Measurements from ENCODE around the gene DLG1. TPM values are rescaled to one million over a fixed set of nuclear protein-coding genes. Genes with fewer than 3 reads are reported as not detected.
"Not testable (repeated sequence)": the region's sequence is repeated elsewhere in the genome, so short reads cannot be mapped to it uniquely, and the experiment has no call there.

The DLG1 gene
- total and polyA plus RNA-seq, 2 experiments from 2014 or later: 27.6 to 98.0 TPM

DNA sequence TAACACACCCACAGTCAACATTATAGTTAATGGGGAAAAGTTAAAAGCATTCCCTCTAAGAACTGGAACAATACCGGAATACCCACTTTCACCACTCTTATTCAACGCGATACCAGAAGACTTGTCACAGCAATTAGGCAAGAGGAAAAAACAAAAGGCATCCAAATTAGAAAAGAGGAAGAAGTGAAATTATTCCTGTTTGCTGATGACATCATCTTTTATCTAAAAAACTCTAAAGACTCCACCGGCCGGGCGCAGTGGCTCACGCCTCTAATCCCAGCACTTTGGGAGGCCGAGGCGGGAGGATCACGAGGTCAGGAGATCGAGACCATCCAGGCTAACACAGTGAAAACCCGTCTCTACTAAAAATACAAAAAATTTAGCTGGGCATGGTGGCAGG lies 97.6 kb downstream of the DLG1 start:
- not testable (repeated sequence) for H3K36me3 ChIP-seq (ENCODE audit: insufficient read depth); H3K4me2 ChIP-seq; DNase-seq (ENCODE audit: low spot score); H3K9me2 ChIP-seq (ENCODE audit: insufficient read depth); H3K9me3 Mint-ChIP-seq; H3K36me3 Mint-ChIP-seq (ENCODE audit: low read depth); H3K27ac Mint-ChIP-seq; H3F3A ChIP-seq (replicated peaks; ENCODE audit: low read depth); H3K27me3 Mint-ChIP-seq (ENCODE audit: insufficient read depth, low read depth, poor library complexity); H3K27ac ChIP-seq (ENCODE audit: low read depth); H3K27me3 ChIP-seq (ENCODE audit: insufficient read depth); ATAC-seq; H3K4me3 Mint-ChIP-seq; H2AFZ ChIP-seq; H3K4me3 ChIP-seq
- H3K4me1 Mint-ChIP-seq: peaks cover 52% of the 10 kb centered on the region
- Histone ChIP-seq H3K4me1 (ENCODE audit: insufficient read depth) (peaks cover 40% of the 10 kb centered on the region), H3K79me2 (replicated peaks; ENCODE audit: insufficient read depth) (peaks cover 95% of the 10 kb centered on the region), H4K20me1 (replicated peaks; ENCODE audit: insufficient read depth) (peaks cover 23% of the 10 kb centered on the region)

DNA sequence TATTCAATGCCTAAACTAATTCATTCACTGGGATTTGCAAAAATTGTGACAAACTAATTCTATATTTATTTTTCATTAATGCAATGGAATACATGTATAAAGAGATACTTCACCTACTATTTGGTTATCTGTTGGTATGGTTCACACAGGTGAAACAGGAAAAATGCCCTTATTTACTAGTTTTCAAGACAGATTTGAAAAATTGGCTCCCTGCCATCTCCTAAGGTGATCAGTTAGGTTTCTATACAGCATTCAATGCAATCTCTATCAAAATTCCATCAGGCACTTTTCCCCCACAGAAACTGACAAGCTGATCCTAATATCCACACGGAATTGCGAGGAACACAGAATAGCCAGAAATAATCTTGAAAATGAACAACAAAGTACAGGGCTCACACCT lies 101.1 kb downstream of the DLG1 start:
- H3K4me3 ChIP-seq: no peak overlapping the region
- Mint-ChIP-seq H3K27me3 (ENCODE audit: insufficient read depth, low read depth, poor library complexity) (no peaks in the 10 kb centered on the region), H3K4me1 (peaks cover 16% of the 10 kb centered on the region; the same call in 2 of the 3 replicates), H3K9me3 (no peaks in the 10 kb centered on the region), H3K4me3 (no peak overlapping the region), H3K36me3 (ENCODE audit: low read depth) (no peaks in the 10 kb centered on the region; the same call in 2 of the 3 replicates), H3K27ac (no peak overlapping the region)
- ATAC-seq: no peak
- peaks cover 18% of the 10 kb centered on the region; the same call in 1 of the 2 replicates for H4K20me1 ChIP-seq (replicated peaks; ENCODE audit: insufficient read depth)
- H3K27me3 ChIP-seq (ENCODE audit: insufficient read depth): no peaks in the 10 kb centered on the region
- H3K36me3 ChIP-seq (ENCODE audit: insufficient read depth): no peaks in the 10 kb centered on the region
- H3K9me2 ChIP-seq (ENCODE audit: insufficient read depth): no peaks in the 10 kb centered on the region
- H3K27ac ChIP-seq (ENCODE audit: low read depth): no peak overlapping the region
- TF ChIP-seq, protein P1, sequence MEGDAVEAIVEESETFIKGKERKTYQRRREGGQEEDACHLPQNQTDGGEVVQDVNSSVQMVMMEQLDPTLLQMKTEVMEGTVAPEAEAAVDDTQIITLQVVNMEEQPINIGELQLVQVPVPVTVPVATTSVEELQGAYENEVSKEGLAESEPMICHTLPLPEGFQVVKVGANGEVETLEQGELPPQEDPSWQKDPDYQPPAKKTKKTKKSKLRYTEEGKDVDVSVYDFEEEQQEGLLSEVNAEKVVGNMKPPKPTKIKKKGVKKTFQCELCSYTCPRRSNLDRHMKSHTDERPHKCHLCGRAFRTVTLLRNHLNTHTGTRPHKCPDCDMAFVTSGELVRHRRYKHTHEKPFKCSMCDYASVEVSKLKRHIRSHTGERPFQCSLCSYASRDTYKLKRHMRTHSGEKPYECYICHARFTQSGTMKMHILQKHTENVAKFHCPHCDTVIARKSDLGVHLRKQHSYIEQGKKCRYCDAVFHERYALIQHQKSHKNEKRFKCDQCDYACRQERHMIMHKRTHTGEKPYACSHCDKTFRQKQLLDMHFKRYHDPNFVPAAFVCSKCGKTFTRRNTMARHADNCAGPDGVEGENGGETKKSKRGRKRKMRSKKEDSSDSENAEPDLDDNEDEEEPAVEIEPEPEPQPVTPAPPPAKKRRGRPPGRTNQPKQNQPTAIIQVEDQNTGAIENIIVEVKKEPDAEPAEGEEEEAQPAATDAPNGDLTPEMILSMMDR (conservative IDR thresholded peaks at IDR 0.05; ENCODE audit: low read depth in 2 of 2): no peak
- TF ChIP-seq ZNF114 (CRISPR knock-in tag; IDR thresholded peaks at IDR 0.05) (no peak), POLR2AphosphoS5 (IDR thresholded peaks at IDR 0.05; ENCODE audit: low read depth) (no peak), ZNF331 (CRISPR knock-in tag; IDR thresholded peaks at IDR 0.05; ENCODE audit: low read depth) (no peak), STAT1 (IDR thresholded peaks at IDR 0.05; ENCODE audit: unreplicated experiment) (no peak), CREB1 (CRISPR knock-in tag; IDR thresholded peaks at IDR 0.05; ENCODE audit: low read depth) (no peak)
- TF ChIP-seq, protein P2, sequence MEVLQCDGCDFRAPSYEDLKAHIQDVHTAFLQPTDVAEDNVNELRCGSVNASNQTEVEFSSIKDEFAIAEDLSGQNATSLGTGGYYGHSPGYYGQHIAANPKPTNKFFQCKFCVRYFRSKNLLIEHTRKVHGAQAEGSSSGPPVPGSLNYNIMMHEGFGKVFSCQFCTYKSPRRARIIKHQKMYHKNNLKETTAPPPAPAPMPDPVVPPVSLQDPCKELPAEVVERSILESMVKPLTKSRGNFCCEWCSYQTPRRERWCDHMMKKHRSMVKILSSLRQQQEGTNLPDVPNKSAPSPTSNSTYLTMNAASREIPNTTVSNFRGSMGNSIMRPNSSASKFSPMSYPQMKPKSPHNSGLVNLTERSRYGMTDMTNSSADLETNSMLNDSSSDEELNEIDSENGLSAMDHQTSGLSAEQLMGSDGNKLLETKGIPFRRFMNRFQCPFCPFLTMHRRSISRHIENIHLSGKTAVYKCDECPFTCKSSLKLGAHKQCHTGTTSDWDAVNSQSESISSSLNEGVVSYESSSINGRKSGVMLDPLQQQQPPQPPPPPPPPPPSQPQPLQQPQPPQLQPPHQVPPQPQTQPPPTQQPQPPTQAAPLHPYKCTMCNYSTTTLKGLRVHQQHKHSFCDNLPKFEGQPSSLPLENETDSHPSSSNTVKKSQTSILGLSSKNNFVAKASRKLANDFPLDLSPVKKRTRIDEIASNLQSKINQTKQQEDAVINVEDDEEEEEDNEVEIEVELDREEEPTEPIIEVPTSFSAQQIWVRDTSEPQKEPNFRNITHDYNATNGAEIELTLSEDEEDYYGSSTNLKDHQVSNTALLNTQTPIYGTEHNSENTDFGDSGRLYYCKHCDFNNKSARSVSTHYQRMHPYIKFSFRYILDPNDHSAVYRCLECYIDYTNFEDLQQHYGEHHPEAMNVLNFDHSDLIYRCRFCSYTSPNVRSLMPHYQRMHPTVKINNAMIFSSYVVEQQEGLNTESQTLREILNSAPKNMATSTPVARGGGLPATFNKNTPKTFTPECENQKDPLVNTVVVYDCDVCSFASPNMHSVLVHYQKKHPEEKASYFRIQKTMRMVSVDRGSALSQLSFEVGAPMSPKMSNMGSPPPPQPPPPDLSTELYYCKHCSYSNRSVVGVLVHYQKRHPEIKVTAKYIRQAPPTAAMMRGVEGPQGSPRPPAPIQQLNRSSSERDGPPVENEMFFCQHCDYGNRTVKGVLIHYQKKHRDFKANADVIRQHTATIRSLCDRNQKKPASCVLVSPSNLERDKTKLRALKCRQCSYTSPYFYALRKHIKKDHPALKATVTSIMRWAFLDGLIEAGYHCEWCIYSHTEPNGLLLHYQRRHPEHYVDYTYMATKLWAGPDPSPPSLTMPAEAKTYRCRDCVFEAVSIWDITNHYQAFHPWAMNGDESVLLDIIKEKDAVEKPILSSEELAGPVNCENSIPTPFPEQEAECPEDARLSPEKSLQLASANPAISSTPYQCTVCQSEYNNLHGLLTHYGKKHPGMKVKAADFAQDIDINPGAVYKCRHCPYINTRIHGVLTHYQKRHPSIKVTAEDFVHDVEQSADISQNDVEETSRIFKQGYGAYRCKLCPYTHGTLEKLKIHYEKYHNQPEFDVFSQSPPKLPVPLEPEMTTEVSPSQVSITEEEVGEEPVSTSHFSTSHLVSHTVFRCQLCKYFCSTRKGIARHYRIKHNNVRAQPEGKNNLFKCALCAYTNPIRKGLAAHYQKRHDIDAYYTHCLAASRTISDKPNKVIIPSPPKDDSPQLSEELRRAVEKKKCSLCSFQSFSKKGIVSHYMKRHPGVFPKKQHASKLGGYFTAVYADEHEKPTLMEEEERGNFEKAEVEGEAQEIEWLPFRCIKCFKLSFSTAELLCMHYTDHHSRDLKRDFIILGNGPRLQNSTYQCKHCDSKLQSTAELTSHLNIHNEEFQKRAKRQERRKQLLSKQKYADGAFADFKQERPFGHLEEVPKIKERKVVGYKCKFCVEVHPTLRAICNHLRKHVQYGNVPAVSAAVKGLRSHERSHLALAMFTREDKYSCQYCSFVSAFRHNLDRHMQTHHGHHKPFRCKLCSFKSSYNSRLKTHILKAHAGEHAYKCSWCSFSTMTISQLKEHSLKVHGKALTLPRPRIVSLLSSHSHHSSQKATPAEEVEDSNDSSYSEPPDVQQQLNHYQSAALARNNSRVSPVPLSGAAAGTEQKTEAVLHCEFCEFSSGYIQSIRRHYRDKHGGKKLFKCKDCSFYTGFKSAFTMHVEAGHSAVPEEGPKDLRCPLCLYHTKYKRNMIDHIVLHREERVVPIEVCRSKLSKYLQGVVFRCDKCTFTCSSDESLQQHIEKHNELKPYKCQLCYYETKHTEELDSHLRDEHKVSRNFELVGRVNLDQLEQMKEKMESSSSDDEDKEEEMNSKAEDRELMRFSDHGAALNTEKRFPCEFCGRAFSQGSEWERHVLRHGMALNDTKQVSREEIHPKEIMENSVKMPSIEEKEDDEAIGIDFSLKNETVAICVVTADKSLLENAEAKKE (CRISPR knock-in tag; IDR thresholded peaks at IDR 0.05): no peak
- H3F3A ChIP-seq (replicated peaks; ENCODE audit: low read depth): no peaks in the 10 kb centered on the region
- H3K4me1 ChIP-seq (ENCODE audit: insufficient read depth): peaks cover 6% of the 10 kb centered on the region; the same call in 1 of the 2 replicates
- H3K79me2 ChIP-seq (replicated peaks; ENCODE audit: insufficient read depth): peaks cover 78% of the 10 kb centered on the region
- no peak overlapping the region for H3K4me2 ChIP-seq
- no peak for DNase-seq (ENCODE audit: low spot score)
- H2AFZ ChIP-seq: no peak overlapping the region
